Activated B cell treated with CpG ODN at 0.5 μM for 24 hours (primary cell): ENCODE results near the gene RIMBP2. TPM values are rescaled to one million over a fixed set of nuclear protein-coding genes. Genes with fewer than 3 reads are reported as not detected.

Experiments
- ATAC-seq: fragments of 200-7000 bp; cut with Tn5 transposase; one replicate; pipeline ENCODE4 v1.10.0; 2021; ENCODE audit warnings: low read depth, mild to moderate bottlenecking, moderate library complexity
- CTCF ChIA-PET: fragments of 350-600 bp; sonication (Branson Sonifier 250); formaldehyde crosslinking; loops from one replicate; lab custom pipeline; 2021; ENCODE audit warnings: antibody characterized with exemption; lab: Charles Lee
- POLR2A ChIA-PET: fragments of 350-600 bp; sonication (Branson Sonifier 250); formaldehyde crosslinking; loops from one replicate; lab custom pipeline; 2021; ENCODE audit warnings: antibody characterized with exemption; lab: Charles Lee
- DNase-seq: peaks from one replicate; pipeline ENCODE4 v3.0.0; 2022
- H3K27ac Mint-ChIP-seq: one replicate; pipeline ENCODE4 v1.8.0; 2020; ENCODE audit warnings: mixed read lengths
- H3K27me3 Mint-ChIP-seq: one replicate; pipeline ENCODE4 v1.8.0; 2021; ENCODE audit warnings: mixed read lengths
- H3K36me3 Mint-ChIP-seq: one replicate; pipeline ENCODE4 v1.8.0; 2021; ENCODE audit warnings: low read depth, mixed read lengths
- H3K4me1 Mint-ChIP-seq: one replicate; pipeline ENCODE4 v1.8.0; 2021; ENCODE audit warnings: mixed read lengths
- H3K4me3 Mint-ChIP-seq: one replicate; pipeline ENCODE4 v1.8.0; 2020; ENCODE audit warnings: mild to moderate bottlenecking, mixed read lengths
- H3K9me3 Mint-ChIP-seq: one replicate; pipeline ENCODE4 v1.8.0; 2020; ENCODE audit warnings: mixed read lengths
- CTCF ChIP-seq: fragments of 200-600 bp; IDR thresholded peaks from one replicate; pipeline ENCODE4 v1.8.0; 2022; ENCODE audit warnings: antibody characterized with exemption, mild to moderate bottlenecking
- intact Hi-C: fragments of 100-400 bp; cut with micrococcal nuclease; formaldehyde crosslinking; loops from one replicate; pipeline ENCODE4 v1.15.1; 2024
- total RNA-seq: library from RNA; stranded (reverse); gene quantifications from 2 replicates; pipeline ENCODE4 v1.2.3, GENCODE V29; 2022

RIMBP2 gene
- total RNA-seq, 1 donor from 2014 or later = not detected

- H3K4me3 Mint-ChIP-seq = no peak overlapping the region
- H3K9me3 Mint-ChIP-seq = peaks cover 9% of the 10 kb centered on the region
- DNase-seq = no peak
- ATAC-seq = no peak
- H3K27me3 Mint-ChIP-seq = no peaks in the 10 kb centered on the region
- H3K27ac Mint-ChIP-seq = no peak overlapping the region
- no peaks in the 10 kb centered on the region for H3K36me3 Mint-ChIP-seq
- no peaks in the 10 kb centered on the region for H3K4me1 Mint-ChIP-seq
- ChIA-PET CTCF (no interaction called here), POLR2A (no interaction called here)
- intact Hi-C loops = no loop called here
- TF ChIP-seq CTCF = no peak
Measured at GRCh38 chr12:130546494-130546893, 169.6 kb downstream of the RIMBP2 start.

- H3K4me1 Mint-ChIP-seq = no peaks in the 10 kb centered on the region
- CTCF ChIA-PET = no interaction called here
- intact Hi-C loops = no loop called here
- H3K9me3 Mint-ChIP-seq = peaks cover 6% of the 10 kb centered on the region
- no peak overlapping the region for H3K4me3 Mint-ChIP-seq
- no peak overlapping the region for H3K27ac Mint-ChIP-seq
- POLR2A ChIA-PET = no interaction called here
- DNase-seq (no peak), ATAC-seq (no peak)
- no peak for TF ChIP-seq CTCF
- H3K36me3 Mint-ChIP-seq = no peaks in the 10 kb centered on the region
- H3K27me3 Mint-ChIP-seq = no peaks in the 10 kb centered on the region
Measured at GRCh38 chr12:130545475-130545874, 170.6 kb downstream of the RIMBP2 start.

GRCh38 chr12:130540376-130540775, 175.7 kb downstream of the RIMBP2 start:
- ChIA-PET CTCF (no interaction called here), POLR2A (no interaction called here)
- Mint-ChIP-seq H3K27ac (no peak overlapping the region), H3K36me3 (no peaks in the 10 kb centered on the region), H3K9me3 (peaks cover 8% of the 10 kb centered on the region), H3K27me3 (no peaks in the 10 kb centered on the region), H3K4me1 (no peaks in the 10 kb centered on the region), H3K4me3 (no peak overlapping the region)
- ATAC-seq (no peak), DNase-seq (no peak)
- intact Hi-C loops = no loop called here
- TF ChIP-seq CTCF = no peak

GRCh38 chr12:130538343-130539095, 177.6 kb downstream of the RIMBP2 start:
- no peak for ATAC-seq
- Mint-ChIP-seq H3K36me3 (no peaks in the 10 kb centered on the region), H3K4me1 (no peaks in the 10 kb centered on the region), H3K4me3 (no peak overlapping the region), H3K27me3 (no peaks in the 10 kb centered on the region), H3K27ac (no peak overlapping the region), H3K9me3 (peaks cover 8% of the 10 kb centered on the region)
- POLR2A ChIA-PET = no interaction called here
- DNase-seq = no peak
- TF ChIP-seq CTCF = no peak
- CTCF ChIA-PET = no interaction called here
- intact Hi-C loops = no loop called here

GRCh38 chr12:130537655-130538054, 178.4 kb downstream of the RIMBP2 start:
- POLR2A ChIA-PET = no interaction called here
- no peaks in the 10 kb centered on the region for H3K4me1 Mint-ChIP-seq
- H3K27me3 Mint-ChIP-seq = no peaks in the 10 kb centered on the region
- ATAC-seq (no peak), DNase-seq (no peak)
- CTCF ChIA-PET = no interaction called here
- intact Hi-C loops = no loop called here
- H3K27ac Mint-ChIP-seq = no peak overlapping the region
- no peak overlapping the region for H3K4me3 Mint-ChIP-seq
- no peak for TF ChIP-seq CTCF
- H3K9me3 Mint-ChIP-seq = peaks cover 5% of the 10 kb centered on the region
- no peaks in the 10 kb centered on the region for H3K36me3 Mint-ChIP-seq
